Measurements from ENCODE around the gene ADRA2B.
"Not testable (repeated sequence)": the region's sequence is repeated elsewhere in the genome, so short reads cannot be mapped to it uniquely, and the experiment has no call there.

The ADRA2B gene

GRCh38 chr2:96070351-96070750 is 46.0 kb downstream of the ADRA2B start:
- not testable (repeated sequence) for H3K36me3 ChIP-seq (ENCODE audit: insufficient read depth); H4K20me1 ChIP-seq (ENCODE audit: insufficient read depth); H3K4me3 ChIP-seq (IDR thresholded peaks at IDR 0.05; ENCODE audit: insufficient read depth, low read depth, low read length); H2AFZ ChIP-seq (ENCODE audit: low read depth); H3K27ac ChIP-seq; H3K27me3 ChIP-seq (ENCODE audit: insufficient read depth, low read depth); H3K4me1 ChIP-seq (ENCODE audit: low read depth, poor library complexity, severe bottlenecking); H3K9ac ChIP-seq; H3K4me2 ChIP-seq; H3K79me2 ChIP-seq (ENCODE audit: insufficient read depth, low read depth)

- not testable (repeated sequence) for H3K9ac ChIP-seq; H3K36me3 ChIP-seq (ENCODE audit: insufficient read depth); H3K27me3 ChIP-seq (ENCODE audit: insufficient read depth, low read depth); H2AFZ ChIP-seq (ENCODE audit: low read depth); H3K27ac ChIP-seq; H3K79me2 ChIP-seq (ENCODE audit: insufficient read depth, low read depth); H3K4me3 ChIP-seq (IDR thresholded peaks at IDR 0.05; ENCODE audit: insufficient read depth, low read depth, low read length); H3K4me1 ChIP-seq (ENCODE audit: low read depth, poor library complexity, severe bottlenecking); H3K4me2 ChIP-seq; H4K20me1 ChIP-seq (ENCODE audit: insufficient read depth)
Observed at GRCh38 chr2:96069878-96070277, 46.5 kb downstream of the ADRA2B start.

GRCh38 chr2:96067902-96068581 is 48.3 kb downstream of the ADRA2B start:
- not testable (repeated sequence) for H2AFZ ChIP-seq (ENCODE audit: low read depth); H3K4me3 ChIP-seq (IDR thresholded peaks at IDR 0.05; ENCODE audit: insufficient read depth, low read depth, low read length); H3K27ac ChIP-seq; H3K79me2 ChIP-seq (ENCODE audit: insufficient read depth, low read depth); H4K20me1 ChIP-seq (ENCODE audit: insufficient read depth); H3K4me2 ChIP-seq; H3K27me3 ChIP-seq (ENCODE audit: insufficient read depth, low read depth); H3K36me3 ChIP-seq (ENCODE audit: insufficient read depth); H3K4me1 ChIP-seq (ENCODE audit: low read depth, poor library complexity, severe bottlenecking); H3K9ac ChIP-seq

GRCh38 chr2:96067098-96067660 is 49.2 kb downstream of the ADRA2B start:
- not testable (repeated sequence) for H3K36me3 ChIP-seq (ENCODE audit: insufficient read depth); H3K9ac ChIP-seq; H4K20me1 ChIP-seq (ENCODE audit: insufficient read depth)

GRCh38 chr2:96066511-96066910 is 49.9 kb downstream of the ADRA2B start:
- H3K4me3 ChIP-seq (IDR thresholded peaks at IDR 0.05; ENCODE audit: insufficient read depth, low read depth, low read length); H3K79me2 ChIP-seq (ENCODE audit: insufficient read depth, low read depth); H4K20me1 ChIP-seq (ENCODE audit: insufficient read depth); H3K27me3 ChIP-seq (ENCODE audit: insufficient read depth, low read depth); H3K36me3 ChIP-seq (ENCODE audit: insufficient read depth); H3K4me1 ChIP-seq (ENCODE audit: low read depth, poor library complexity, severe bottlenecking); H3K4me2 ChIP-seq; H2AFZ ChIP-seq (ENCODE audit: low read depth); H3K9ac ChIP-seq; H3K27ac ChIP-seq: not testable (repeated sequence)

More at GRCh38 chr2:96067098-96067660, 49.2 kb downstream of the ADRA2B start:
- not testable (repeated sequence) for H3K79me2 ChIP-seq (ENCODE audit: insufficient read depth, low read depth); H3K4me2 ChIP-seq; H3K27me3 ChIP-seq (ENCODE audit: insufficient read depth, low read depth); H3K4me3 ChIP-seq (IDR thresholded peaks at IDR 0.05; ENCODE audit: insufficient read depth, low read depth, low read length); H3K27ac ChIP-seq; H3K4me1 ChIP-seq (ENCODE audit: low read depth, poor library complexity, severe bottlenecking); H2AFZ ChIP-seq (ENCODE audit: low read depth)

GRCh38 chr2:96065954-96066353 is 50.4 kb downstream of the ADRA2B start:
- H3K79me2 ChIP-seq (ENCODE audit: insufficient read depth, low read depth); H4K20me1 ChIP-seq (ENCODE audit: insufficient read depth); H3K27me3 ChIP-seq (ENCODE audit: insufficient read depth, low read depth); H3K4me2 ChIP-seq; H3K4me3 ChIP-seq (IDR thresholded peaks at IDR 0.05; ENCODE audit: insufficient read depth, low read depth, low read length); H2AFZ ChIP-seq (ENCODE audit: low read depth); H3K27ac ChIP-seq; H3K36me3 ChIP-seq (ENCODE audit: insufficient read depth); H3K9ac ChIP-seq; H3K4me1 ChIP-seq (ENCODE audit: low read depth, poor library complexity, severe bottlenecking): not testable (repeated sequence)

- H3K9ac ChIP-seq: no peak overlapping the region
- no peaks in the 10 kb centered on the region for H3K79me2 ChIP-seq (ENCODE audit: insufficient read depth, low read depth)
- H3K4me3 ChIP-seq (IDR thresholded peaks at IDR 0.05; ENCODE audit: insufficient read depth, low read depth, low read length): no peak overlapping the region
- H3K4me2 ChIP-seq: no peak overlapping the region
- TF ChIP-seq CTCF (conservative IDR thresholded peaks at IDR 0.05; ENCODE audit: low read depth, low read length): no peak
- H3K27ac ChIP-seq: no peak overlapping the region
- H3K4me1 ChIP-seq (ENCODE audit: low read depth, poor library complexity, severe bottlenecking): no peaks in the 10 kb centered on the region
- H2AFZ ChIP-seq (ENCODE audit: low read depth): no peak overlapping the region
- H3K27me3 ChIP-seq (ENCODE audit: insufficient read depth, low read depth): no peaks in the 10 kb centered on the region
- no peaks in the 10 kb centered on the region for H4K20me1 ChIP-seq (ENCODE audit: insufficient read depth)
- no peaks in the 10 kb centered on the region for H3K36me3 ChIP-seq (ENCODE audit: insufficient read depth)
Observed at GRCh38 chr2:96065381-96065930, 50.9 kb downstream of the ADRA2B start.

GRCh38 chr2:96064760-96065159 is 51.6 kb downstream of the ADRA2B start:
- not testable (repeated sequence) for H3K4me3 ChIP-seq (IDR thresholded peaks at IDR 0.05; ENCODE audit: insufficient read depth, low read depth, low read length); H3K4me2 ChIP-seq; H3K79me2 ChIP-seq (ENCODE audit: insufficient read depth, low read depth); H3K27me3 ChIP-seq (ENCODE audit: insufficient read depth, low read depth); H3K27ac ChIP-seq; H3K9ac ChIP-seq; H3K36me3 ChIP-seq (ENCODE audit: insufficient read depth); H2AFZ ChIP-seq (ENCODE audit: low read depth); H4K20me1 ChIP-seq (ENCODE audit: insufficient read depth); H3K4me1 ChIP-seq (ENCODE audit: low read depth, poor library complexity, severe bottlenecking)

- H4K20me1 ChIP-seq (ENCODE audit: insufficient read depth): not testable (repeated sequence)
Observed at GRCh38 chr2:96064047-96064675, 52.2 kb downstream of the ADRA2B start.

More at GRCh38 chr2:96064047-96064675, 52.2 kb downstream of the ADRA2B start:
- not testable (repeated sequence) for H2AFZ ChIP-seq (ENCODE audit: low read depth); H3K36me3 ChIP-seq (ENCODE audit: insufficient read depth); H3K4me1 ChIP-seq (ENCODE audit: low read depth, poor library complexity, severe bottlenecking); H3K4me3 ChIP-seq (IDR thresholded peaks at IDR 0.05; ENCODE audit: insufficient read depth, low read depth, low read length); H3K9ac ChIP-seq; H3K79me2 ChIP-seq (ENCODE audit: insufficient read depth, low read depth); H3K27me3 ChIP-seq (ENCODE audit: insufficient read depth, low read depth); H3K27ac ChIP-seq; H3K4me2 ChIP-seq
